DMS153 treated with DMSO at 0.1 percent for 48 hours (cell line): ENCODE measurements around the gene CAB39.

Experiments
- DNase-seq: peaks from one replicate; lab custom pipeline; 2025; ENCODE audit not compliant: unreplicated experiment; lab: John Stamatoyannopoulos, UW

Gene CAB39

DNA sequence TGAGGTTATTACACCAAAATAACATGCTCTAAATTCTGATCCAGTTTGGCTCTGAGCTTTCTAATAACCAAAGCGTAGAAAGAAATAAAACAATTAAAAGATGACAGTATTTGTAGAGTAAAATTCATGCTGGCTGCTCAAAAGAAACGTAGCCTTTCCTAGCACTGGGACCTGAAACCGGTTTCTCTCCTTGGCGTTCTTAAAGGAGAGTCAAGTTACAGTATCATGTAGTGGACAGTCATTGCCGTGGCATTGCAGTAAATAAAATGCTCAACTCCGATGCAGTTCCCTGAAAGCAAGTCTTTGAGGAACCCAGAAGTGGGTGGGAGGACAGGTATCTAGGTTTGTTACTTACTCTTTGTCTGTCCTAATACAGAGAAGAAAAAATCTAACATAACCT lies 99.4 kb downstream of the CAB39 start:
- no peak for DNase-seq

DNA sequence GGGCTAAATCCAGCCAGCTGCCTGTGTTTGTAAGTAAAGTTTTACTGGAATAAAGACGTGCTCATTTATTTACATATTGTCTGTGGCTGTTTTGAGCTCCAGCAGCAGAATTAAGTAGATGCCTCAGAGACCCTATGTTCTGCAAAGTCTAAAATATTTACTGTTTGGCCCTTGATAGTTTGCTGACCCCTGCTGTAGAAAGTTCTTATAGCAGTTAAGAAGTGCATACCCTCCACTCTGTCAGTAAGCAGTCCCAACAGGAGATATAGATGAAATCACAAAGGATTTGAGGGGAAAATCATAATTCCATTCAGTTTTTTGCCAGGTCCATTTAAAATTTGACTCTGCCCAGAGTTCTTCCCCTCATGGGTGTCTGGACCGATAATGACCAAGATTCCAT lies 102.0 kb downstream of the CAB39 start:
- DNase-seq, result no peak

DNA sequence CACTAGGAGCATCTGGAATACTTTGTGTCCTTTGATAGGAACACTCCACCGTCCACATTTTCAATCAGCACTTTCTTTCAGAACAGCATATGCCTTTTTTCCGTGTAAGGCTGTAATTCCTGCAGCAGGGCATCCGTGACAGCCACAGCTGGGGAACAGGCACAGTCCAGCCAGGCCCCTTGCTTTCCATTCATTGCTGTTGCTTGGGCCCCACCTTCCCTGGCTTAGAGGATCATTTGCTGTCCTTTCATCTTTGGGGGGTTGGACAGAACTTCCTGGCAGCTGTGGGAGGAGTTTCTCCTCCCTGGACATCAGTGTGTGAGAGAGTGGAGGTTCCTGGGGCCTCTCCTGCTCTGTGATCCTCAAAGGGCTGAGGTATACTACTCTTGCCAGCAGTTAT lies 102.4 kb downstream of the CAB39 start:
- no peak for DNase-seq

DNA sequence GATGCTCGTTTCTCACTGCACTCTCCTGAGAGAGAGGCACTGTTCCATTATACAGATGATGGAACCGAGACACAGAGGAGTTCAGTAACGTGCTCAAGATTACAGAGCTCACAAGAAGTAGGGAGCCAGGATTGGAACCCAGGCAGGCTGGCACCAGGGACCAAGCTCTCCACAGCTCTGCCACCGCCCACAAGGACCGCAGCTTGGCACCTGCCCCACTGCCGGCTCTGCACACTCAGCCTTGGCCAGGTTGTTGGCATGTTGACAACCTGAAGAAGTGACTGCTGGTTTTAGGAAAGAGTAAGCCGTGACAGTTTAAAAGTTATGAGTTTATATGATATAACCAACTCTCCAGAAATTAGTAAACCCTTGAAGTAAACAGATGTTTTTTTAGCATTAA lies 104.1 kb downstream of the CAB39 start:
- DNase-seq, result no peak

DNA sequence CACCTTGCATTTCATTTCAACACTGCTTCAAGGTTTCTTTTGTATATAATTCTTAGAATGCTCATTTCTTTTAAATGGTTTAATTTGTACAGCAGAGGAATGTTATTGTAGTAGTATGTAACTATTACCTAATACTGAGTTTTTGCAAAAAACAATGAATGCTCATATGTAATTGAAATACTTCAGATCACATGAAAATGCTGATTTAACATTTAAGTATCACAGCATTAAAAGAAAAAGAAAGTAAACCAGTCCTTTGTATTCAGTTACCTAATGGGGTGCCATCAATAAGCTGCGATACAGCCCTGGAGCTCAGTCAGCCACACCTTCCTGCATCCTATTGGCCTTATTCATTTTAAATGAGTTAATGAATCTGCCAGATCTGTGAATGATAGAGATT lies 106.8 kb downstream of the CAB39 start:
- no peak for DNase-seq

DNA sequence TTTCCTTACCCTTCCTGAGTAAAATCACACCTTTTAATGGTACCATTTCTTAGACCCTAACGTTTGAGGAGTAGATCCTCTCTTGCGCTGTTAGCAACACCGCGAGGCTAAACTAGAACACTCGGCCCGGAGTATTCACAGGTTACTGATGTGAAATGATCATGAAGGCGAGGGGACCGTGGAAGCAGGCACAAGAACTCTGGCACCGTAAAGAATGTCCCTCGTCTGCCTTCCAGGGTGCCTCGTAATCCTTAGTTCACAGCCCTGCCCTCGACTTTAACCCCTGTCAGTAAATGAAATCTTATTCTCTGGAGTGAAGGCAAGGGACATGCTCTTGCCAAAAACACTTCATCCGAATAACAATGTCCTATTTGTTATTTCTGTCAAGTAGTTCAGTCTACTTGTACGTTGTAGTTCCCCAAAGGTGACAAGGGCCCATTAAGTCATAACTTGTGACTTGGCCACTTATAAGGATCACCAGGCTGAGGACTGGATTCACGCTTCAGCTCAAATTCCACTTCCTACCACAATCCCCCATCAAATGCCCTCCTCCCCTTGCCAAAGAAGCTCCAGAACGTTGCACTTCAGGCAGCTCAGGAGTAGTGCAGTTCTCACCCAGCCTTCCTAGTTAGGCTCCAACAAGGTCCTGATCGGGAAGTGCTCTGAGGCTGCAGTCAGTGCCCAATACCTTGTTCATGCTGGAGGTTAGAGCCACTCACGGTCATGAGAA lies 108.8 kb downstream of the CAB39 start:
- no peak for DNase-seq

DNA sequence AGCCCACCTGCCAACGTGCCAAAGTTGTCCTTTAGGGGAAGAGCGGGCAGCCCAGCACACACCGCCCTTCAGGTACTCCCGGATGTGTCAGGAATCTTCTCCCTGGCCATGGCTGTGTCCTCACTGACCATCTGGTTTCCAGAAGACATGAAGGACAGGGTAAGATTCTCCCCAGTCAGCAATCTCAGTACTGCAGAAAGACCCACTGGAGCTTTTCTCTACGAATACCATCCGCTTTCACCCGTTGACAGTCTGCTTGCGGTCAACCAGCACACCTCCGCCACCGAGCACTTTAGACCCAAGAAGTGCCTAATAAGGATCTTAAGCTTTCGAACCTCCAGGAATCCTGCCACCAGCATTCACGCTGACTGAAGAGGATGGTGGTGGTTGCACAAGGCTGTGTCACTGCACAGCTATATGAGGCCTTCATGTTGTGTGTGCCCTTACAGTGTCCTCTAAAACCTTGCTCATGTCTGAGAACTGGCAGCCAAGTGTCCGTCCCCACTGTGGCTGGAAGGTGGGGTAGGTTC lies 109.4 kb downstream of the CAB39 start:
- no peak for DNase-seq

DNA sequence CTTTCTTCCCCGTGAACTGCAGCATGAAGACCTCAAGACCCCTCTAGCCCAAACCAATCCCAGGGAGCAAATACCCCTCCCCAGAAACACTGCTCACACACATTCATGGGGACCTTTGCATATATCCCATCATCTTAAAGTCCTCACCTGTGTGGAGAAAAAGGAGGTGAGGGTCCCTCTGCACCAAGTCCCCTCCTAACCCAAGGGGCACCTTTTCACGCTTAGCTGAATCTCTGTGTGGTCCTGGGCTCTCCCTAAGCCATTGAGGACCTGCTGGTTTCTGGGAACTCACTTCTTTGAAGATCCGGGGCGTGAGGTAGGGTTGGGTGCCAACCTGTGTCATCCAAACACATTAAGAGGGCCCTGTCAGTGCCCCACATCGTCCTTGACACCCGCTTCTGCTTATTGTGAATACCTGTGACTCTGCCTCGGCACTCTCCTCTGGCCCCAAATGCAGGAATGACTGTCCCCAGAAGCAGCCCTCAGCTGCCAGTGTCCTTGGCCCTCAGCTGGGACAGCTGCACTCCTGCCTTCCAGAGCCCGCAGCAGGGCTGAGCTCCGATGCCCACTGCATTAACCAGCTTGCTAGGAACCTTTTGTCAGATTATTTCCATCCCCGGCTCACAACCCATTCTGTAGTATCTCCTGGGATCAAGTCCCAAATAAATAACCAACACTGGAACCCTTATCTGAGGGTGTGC lies 110.8 kb downstream of the CAB39 start:
- no peak for DNase-seq

DNA sequence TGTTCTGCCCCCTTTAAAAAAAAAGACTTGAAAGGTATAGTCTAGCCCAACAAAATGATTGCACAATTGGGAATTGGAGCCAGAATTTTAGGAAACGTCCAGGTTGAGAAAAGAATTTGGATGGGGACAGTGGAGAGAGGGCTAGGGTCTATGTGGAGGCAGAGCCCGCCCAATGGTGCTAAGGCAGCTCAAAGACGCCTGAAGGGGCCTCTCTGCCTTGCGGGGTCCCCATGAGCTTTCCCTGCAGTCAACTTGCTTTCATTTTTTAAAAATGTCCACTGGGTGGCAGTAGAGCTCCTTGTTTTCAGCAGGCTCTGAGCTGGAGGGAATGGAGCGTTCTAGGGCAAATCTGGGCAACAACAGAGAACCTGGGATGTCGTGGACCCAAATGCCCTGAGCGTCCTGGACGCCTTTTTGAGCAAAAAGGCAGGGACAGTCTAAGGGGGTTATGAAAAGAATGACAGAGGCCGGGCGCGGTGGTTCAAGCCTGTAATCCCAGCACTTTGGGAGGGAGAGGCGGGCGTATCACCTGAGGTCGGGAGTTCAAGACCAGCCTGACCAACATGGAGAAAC lies 111.8 kb downstream of the CAB39 start:
- DNase-seq, result peak; percentile 60

DNA sequence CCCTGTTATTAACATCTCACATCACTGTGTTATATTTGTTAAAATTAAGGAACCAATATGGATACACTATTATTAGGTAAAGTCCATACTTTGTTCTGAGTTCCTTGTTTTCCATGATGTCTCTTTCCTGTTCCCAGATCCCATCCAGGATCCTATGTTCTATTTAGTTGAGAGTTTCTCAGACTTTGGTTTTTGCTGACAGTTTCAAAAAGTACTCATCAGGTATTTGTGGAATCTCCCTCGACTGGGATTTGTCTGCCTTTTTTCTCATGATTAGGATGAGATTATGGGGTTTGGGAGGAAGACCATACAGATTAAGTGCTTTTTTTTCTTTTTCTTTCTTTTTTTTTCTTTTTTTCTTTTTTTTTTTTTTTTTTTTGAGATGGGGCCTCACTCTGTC lies 112.7 kb downstream of the CAB39 start:
- DNase-seq, result no peak

DNA sequence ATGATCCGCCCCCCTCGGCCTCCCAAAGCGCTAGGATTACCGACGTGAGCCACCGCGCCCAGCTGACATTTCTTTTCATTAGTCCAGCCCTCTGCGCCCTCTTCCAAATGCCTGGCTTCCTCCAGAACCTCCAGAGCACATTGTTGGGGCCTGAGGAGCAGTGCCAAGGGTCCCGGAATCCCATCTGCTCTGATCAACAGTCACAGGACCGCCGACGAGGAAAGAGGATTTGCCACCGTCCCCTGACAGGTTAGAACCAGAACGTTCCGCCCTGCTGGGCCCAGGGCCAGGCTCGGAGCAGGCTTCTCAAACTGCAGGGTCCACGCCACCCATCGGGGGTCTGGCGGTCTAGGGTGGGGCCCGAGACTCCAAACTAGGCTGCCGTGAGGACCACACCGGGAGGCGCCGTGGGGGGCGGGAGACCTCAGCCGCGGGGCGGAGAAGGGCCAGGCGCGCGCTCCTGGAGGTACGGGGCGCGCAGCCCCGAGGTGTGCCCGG lies 115.2 kb downstream of the CAB39 start:
- DNase-seq, result no peak

DNA sequence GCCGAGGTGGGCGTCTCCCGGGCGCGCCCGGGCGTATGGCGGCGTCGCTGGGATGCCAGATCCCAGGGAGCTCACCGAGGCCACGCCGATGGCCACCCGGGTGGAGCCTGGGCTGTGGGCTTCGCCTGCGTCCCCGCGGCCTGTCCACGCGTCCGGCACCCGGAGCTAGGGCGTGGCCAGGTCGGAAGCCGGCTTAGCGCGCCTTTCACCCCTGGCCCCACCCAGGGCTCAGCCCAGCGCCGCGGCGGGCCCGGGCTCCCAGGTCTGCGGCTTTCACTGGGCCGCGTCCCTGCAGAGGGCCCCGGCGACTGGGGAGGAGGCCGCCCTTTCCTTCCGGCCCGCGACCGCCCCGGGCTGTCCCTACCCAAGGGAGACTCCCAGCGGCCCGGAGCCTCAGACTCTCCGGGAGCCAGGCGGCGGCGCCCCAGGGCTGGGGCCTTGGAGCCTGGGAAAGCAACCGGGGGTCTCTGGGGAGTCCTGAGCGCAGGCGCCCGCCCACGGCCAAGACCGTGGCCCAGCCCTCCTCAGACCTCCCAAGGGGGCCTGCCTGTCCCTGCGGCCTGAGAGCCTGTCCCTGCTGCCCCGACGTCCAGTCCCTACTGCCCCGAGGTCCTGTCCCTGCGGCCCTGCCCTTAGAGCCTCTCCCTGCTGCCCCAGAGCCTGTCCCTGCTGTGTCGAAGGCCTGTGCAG lies 115.8 kb downstream of the CAB39 start:
- DNase-seq, result no peak

DNA sequence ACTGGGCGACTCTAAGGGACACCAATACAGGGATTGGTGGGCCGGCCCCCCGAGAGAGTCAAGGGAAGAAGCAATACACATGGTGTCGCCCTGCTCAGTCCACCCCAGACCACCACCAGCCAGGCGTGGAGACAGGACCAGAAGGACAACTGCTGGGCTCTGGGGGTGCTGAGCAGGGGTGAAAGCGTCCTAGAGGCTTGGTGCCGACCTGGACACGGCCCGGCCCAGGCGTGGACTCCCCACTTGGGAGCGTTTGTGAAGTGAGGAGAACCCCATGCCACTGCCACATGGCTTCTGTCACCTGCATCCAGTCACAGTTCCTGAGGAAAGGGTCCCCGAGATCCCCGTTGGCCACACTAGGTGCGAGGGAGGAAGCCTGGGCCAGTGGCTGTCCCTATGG lies 116.7 kb downstream of the CAB39 start:
- DNase-seq, result no peak

DNA sequence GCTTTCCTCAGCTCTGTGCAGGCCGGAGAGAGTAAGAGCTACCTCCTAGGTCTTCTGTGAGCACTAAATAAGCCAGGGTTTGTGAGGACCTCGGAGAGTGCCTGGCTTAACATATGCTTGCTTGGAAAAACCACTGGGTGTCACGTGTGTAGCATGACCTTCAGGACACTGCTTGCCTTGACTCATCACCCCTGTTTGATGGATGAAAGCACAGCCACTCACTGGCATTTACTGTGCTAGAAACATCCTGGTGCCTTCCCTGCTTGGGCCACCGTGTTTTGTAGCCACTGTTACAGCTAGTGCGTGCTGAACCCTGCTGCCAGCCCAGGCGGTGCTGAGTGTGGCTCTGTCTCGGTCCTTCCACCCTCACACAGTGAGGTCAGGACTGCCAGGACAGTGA lies 117.3 kb downstream of the CAB39 start:
- DNase-seq, result no peak

DNA sequence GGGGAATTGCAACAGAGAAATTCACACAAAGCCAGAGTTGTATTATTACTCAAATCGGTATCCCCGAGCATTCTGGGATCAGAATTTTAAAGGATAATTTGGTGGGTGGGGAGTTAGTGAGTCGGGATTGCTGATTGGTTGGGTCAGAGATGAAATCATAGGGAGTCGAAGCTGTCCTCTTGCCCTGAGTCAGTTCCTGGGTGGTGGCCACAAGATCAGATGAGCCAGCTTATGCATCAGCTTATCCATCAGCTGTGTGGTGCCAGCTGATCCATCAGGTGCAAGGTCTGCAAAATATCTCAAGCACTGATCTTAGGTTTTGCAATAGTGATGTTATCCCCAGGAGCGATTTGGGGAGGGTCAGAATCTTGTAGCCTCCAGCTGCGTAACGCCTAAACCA lies 117.8 kb downstream of the CAB39 start:
- DNase-seq, result no peak

DNA sequence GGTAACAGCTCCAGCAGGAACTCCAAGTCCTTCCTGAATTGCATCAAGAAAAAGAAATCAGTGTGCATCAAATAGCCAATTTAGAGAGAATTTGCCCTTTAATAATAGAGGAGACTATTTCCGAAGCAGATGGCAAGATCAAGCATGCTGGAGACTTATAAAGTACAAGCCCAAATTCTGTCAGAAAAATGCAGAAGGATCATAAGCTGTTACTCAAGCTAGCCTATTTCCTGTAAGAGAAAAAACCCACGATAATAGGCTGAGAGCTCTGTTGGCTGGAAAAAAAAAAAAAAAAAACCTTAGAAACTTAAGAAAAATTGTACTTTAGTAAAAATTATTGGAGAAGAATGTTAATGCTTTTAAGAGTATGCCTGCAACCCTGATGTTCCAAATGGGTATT lies 127.7 kb downstream of the CAB39 start:
- DNase-seq, result no peak

DNA sequence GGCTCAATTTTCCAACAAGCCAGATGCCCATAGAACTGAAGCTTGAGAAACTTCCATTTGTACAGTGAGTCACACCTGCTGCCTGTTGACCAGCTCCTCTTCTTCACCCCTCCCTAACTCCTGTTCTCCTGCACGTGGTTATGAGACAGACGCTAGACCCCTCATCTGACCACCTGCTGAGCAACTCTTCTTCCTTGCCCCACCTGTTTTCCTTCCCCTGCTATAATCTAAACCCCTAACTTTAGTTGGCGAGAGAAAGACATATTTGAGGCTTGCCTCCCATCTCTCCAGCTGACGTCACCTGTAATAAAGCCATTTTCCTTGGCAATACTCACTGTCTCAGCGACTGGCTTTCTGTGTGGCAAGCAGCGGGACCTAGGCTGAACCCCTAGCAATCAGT lies 129.8 kb downstream of the CAB39 start:
- no peak for DNase-seq

DNA sequence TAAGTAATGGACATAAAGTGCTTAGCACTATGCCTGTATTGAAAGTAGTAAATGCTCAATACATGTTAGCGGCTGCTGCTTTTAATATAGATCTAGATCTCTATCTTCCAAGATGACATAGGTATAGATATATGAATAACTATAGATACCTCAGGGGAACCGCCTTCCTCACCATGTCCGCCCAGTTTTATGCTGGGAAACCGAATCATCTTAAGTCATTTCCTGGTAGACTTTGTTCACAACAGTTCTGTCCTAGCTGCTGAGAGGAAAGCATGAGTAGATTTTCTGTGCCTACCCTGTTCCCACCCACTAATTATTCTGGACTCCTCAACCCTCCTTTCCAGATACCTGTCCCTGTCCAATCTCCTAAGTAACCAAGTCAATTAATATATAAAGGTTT lies 130.5 kb downstream of the CAB39 start:
- no peak for DNase-seq

DNA sequence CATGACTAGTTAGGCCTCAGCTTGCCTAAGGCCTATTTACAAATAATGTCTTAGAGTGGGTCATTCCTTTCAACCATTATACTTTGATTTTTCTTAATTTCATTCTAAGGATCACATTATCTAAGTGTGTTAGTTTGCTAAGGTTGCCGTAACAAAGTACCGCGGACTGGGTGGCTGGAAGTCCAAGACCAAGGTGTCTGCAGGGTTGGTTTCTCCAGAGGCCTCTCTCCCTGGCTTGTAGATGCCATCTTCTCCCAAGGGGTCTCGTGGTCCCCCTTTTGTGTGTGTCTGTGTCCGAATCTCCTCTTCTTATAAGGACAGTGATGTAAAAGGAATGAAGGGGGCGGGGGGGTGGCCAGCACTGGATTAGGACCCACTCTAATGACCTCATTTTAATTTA lies 133.7 kb downstream of the CAB39 start:
- DNase-seq, result no peak

DNA sequence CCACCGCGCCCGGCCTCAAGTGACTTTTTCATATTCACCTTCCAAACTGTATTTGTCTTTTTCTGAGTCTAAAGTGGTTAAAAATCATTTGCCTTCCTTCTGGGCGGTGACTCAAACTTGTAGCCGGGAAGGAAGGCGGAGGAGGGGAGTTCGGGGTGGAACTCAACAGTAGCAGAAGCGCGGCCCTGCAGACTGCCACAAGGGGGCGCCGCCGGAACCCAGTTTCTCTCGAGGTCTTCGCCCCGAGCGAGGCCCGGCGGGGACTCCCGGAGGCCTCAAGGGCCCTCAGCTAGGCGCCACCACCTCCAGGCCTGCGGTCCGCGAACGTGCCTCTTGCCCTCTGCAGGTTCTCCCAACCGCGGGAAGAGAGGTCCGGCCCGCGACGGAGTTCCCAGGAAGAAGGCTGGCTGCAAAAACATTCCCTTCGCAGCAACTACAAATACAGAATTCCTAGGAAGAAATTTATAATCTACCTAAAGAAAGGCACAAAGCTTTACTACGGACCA lies 135.3 kb downstream of the CAB39 start:
- peak; percentile 23 for DNase-seq

DNA sequence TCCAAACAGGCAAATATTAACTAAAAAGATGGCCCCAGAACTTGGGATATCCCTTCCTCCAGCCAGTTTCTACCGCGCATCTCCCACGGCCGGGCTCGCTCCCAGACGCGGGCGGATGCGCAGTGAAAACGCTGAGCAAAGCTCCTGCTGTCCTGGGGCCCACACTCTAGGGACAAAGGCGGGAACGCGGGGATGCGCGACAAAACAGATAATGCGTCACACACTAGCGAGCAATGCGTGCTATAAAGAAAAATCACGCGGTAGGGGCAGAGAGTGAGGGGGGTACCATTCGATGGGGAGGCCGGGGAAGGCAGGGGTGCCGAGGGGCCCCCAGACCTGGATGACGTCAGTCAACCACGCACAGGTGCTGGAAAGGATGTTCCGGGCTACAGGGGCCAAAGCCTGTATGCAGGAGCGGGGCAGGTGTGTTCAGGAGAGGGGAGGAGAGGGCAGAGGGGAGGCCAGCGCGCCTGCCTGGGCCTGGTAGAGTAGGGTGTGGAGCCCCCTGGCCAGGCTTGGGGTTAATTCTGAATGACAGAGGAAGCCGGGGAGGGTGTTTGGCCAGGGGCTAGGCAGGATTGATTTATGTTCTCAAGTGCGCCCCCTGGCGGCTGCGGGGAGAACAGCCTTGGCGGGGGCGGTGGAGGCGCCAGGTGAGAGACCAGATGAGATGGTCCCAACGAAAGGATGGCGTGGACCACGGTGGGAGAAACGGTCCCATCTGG lies 137.2 kb downstream of the CAB39 start:
- DNase-seq, result no peak
